ENCODE results near the gene RNF121. TPM values are rescaled to one million over a fixed set of nuclear protein-coding genes. Genes with fewer than 3 reads are reported as not detected.

The RNF121 gene
- total and polyA plus RNA-seq, 2 of the 13 experiments (the other 11 are each of a cell fraction or from before 2014, with no cell fraction given) = 28.6 to 44.3 TPM

DNA sequence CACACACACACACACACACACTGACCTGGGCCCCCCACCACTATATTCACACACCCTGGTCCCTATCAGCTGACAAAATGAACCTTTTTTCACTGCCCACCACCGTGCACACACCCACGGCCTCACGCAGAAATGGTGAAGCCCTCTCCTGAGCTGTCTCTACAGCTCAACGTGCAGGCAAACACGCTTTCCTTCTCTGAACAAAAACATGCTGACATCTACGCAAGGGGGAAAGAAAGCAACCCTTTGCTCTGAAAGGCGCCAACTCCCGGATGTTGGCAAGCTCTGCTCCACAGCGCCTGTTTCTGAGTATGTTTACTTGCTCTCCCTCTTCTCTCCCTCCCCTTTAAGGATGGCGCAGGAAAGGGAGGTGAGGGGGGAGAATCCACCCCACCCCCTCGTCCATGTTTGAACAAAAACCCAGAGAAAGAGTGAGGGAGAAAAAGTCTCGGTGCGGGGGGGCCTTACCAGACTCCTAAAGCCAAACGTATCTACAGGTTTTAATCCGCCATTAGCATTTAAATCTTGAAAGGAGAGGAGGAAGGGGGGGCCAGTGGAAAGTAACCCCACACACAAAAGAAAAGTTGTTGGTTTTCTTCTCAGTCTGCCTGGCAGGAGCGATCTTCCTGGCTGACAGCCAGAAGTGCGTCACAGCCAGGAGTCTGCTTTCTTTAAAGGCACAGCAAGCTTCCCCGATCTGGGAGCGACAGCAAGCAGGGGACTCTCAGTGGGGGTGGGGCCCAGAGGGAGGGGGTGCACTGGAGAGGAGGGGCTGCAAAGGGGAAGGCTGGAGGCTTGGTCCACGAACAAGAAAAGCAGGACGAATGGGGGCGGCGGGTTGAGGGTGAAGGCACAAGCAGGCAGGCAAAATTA lies 111.9 kb downstream of the RNF121 start (continued):
- TF ChIP-seq NR2C2 (CRISPR knock-in tag; IDR thresholded peaks at IDR 0.05; ENCODE audit: borderline replicate concordance) (peak; percentile 12; the same call in 1 of the 2 replicates), KLF11 (CRISPR knock-in tag; IDR thresholded peaks at IDR 0.05) (no peak; the same call in 1 of the 2 replicates), JUN (CRISPR knock-in tag; IDR thresholded peaks at IDR 0.05) (no peak), SIN3B (IDR thresholded peaks at IDR 0.05; ENCODE audit: low read length) (no peak), TSC22D2 (CRISPR knock-in tag; IDR thresholded peaks at IDR 0.05; ENCODE audit: borderline replicate concordance) (peak; percentile 40; the same call in 1 of the 2 replicates), ZNF264 (CRISPR knock-in tag; IDR thresholded peaks at IDR 0.05) (0 out of 2 replicates have a peak, but pooled peaks have one; percentile 46), SMAD3 (CRISPR knock-in tag; IDR thresholded peaks at IDR 0.05) (0 out of 2 replicates have a peak, but pooled peaks have one; percentile 44), ZBTB20 (CRISPR knock-in tag; IDR thresholded peaks at IDR 0.05; ENCODE audit: borderline replicate concordance, low read depth) (0 out of 2 replicates have a peak, but pooled peaks have one; percentile 39), ARNT2 (CRISPR knock-in tag; IDR thresholded peaks at IDR 0.05; ENCODE audit: low read depth) (peak; percentile 70), MED13 (CRISPR knock-in tag; IDR thresholded peaks at IDR 0.05) (no peak), ZBTB46 (CRISPR knock-in tag; IDR thresholded peaks at IDR 0.05; ENCODE audit: borderline replicate concordance) (no peak), SOX5 (CRISPR knock-in tag; IDR thresholded peaks at IDR 0.05; ENCODE audit: borderline replicate concordance) (peak; percentile 60; the same call in 1 of the 2 replicates), ZBTB21 (CRISPR knock-in tag; IDR thresholded peaks at IDR 0.05) (0 out of 2 replicates have a peak, but pooled peaks have one; percentile 27), ETV5 (CRISPR knock-in tag; IDR thresholded peaks at IDR 0.05; ENCODE audit: borderline replicate concordance) (peak; percentile 89), HMG20A (CRISPR knock-in tag; IDR thresholded peaks at IDR 0.05; ENCODE audit: borderline replicate concordance) (no peak), CBX5 (CRISPR knock-in tag; IDR thresholded peaks at IDR 0.05; ENCODE audit: borderline replicate concordance) (0 out of 2 replicates have a peak, but pooled peaks have one; percentile 36), MTF1 (CRISPR knock-in tag; IDR thresholded peaks at IDR 0.05) (no peak), MED1 (CRISPR knock-in tag; IDR thresholded peaks at IDR 0.05) (peak; percentile 54; the same call in 1 of the 2 replicates), ZFP91 (CRISPR knock-in tag; IDR thresholded peaks at IDR 0.05; ENCODE audit: borderline replicate concordance) (peak; percentile 99), SMC3 (IDR thresholded peaks at IDR 0.05; ENCODE audit: low read length) (no peak), ZNF556 (CRISPR knock-in tag; IDR thresholded peaks at IDR 0.05; ENCODE audit: borderline replicate concordance) (peak; percentile 35; the same call in 1 of the 2 replicates)
- TF ChIP-seq, protein P1, sequence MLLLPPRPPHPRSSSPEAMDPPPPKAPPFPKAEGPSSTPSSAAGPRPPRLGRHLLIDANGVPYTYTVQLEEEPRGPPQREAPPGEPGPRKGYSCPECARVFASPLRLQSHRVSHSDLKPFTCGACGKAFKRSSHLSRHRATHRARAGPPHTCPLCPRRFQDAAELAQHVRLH (CRISPR knock-in tag; IDR thresholded peaks at IDR 0.05; ENCODE audit: borderline replicate concordance, low read depth) = peak; percentile 46; the same call in 1 of the 2 replicates
- TF ChIP-seq, protein P2, sequence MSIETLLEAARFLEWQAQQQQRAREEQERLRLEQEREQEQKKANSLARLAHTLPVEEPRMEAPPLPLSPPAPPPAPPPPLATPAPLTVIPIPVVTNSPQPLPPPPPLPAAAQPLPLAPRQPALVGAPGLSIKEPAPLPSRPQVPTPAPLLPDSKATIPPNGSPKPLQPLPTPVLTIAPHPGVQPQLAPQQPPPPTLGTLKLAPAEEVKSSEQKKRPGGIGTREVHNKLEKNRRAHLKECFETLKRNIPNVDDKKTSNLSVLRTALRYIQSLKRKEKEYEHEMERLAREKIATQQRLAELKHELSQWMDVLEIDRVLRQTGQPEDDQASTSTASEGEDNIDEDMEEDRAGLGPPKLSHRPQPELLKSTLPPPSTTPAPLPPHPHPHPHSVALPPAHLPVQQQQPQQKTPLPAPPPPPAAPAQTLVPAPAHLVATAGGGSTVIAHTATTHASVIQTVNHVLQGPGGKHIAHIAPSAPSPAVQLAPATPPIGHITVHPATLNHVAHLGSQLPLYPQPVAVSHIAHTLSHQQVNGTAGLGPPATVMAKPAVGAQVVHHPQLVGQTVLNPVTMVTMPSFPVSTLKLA (IDR thresholded peaks at IDR 0.05) = peak; percentile 41; the same call in 1 of the 2 replicates
- TF ChIP-seq, protein P3, sequence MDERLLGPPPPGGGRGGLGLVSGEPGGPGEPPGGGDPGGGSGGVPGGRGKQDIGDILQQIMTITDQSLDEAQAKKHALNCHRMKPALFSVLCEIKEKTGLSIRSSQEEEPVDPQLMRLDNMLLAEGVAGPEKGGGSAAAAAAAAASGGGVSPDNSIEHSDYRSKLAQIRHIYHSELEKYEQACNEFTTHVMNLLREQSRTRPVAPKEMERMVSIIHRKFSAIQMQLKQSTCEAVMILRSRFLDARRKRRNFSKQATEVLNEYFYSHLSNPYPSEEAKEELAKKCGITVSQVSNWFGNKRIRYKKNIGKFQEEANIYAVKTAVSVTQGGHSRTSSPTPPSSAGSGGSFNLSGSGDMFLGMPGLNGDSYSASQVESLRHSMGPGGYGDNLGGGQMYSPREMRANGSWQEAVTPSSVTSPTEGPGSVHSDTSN (CRISPR knock-in tag; IDR thresholded peaks at IDR 0.05) = no peak

Measured in HepG2 (cell line).